GM21529 (cell line): ENCODE results near the gene DDR2.
"Not testable (repeated sequence)": the region's sequence is repeated elsewhere in the genome, so short reads cannot be mapped to it uniquely, and the experiment has no call there.

ENCODE experiments used
- ATAC-seq: cut with Tn5 transposase; IDR thresholded peaks from one replicate; pipeline ENCODE4 v1.9.1; 2021; ENCODE audit not compliant: unreplicated experiment

Gene DDR2

DNA sequence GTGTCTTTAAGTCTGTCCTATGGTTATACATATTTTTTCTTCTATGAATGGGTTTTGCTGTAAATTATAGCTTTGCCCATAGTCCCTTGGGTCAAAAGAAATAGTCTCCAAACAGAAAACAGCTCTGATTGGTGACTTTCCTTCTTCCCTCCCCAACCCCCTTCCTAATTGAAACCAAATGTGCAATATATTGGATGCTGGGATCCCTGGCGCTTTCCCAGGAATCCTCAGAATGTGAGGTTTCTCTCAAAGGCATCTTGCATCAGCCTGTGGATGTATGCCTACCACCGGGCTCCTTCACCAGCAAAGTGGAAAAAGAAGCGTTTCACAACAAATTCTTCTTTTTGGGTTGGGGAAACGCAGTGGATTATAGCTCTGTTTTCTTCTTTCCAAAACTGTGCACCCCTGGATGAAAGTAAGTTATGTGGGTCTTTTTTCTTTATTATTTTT lies at the start of gene DDR2:
TSS of gene DDR2 (plus strand) at position 248 of the 450 bp plus-strand sequence. CDS start 86,600 bp downstream, outside the sequence.
- ATAC-seq = no peak

DNA sequence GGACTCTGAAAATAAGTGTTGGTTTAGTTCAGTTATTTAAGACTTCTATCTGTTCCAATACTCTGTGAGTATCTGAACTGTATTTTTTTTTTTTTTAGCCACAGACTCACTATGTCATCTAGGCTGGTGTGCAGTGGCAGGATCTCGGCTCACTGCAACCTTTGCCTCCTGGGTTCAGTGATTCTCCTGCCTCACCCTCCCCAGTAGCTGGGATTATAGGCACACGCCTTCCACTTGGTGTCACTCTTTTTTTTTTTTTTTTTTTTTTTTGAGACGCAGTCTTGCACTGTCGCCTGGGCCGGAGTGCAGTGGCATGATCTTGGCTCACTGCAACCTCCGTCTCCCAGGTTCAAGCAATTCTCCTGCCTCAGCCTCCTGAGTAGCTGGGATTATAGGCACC lies 49.4 kb upstream of the DDR2 start:
- not testable (repeated sequence) for ATAC-seq

- ATAC-seq = not testable (repeated sequence)
These were observed 47.2 kb upstream of the DDR2 start for GRCh38 chr1:162585101-162585500.

- no peak for ATAC-seq
These were observed 44.9 kb upstream of the DDR2 start for GRCh38 chr1:162587347-162587746.

DNA sequence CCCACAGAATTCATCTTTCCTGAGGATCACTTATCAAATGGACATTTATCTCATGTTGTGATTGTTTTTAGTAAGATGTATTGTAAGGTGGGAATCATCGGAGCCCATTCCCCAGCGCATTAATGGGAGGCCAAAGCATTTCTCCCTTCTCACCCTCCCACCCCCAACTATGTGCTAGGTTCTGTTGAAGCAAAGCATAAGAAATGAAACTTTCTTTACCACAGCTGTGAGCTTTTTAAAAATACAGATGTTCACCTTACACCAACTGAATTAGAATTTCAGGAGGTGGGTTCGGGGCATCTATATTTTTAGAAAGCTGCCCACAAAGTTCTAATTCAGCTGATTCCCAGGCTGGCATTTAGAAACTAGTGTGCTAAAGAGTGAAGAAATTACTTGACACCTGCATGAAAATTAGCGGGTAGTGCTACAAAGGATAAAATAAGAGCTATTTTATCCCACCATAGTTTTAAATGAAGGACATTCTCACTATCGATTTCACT lies 44.5 kb upstream of the DDR2 start:
- no peak for ATAC-seq

DNA sequence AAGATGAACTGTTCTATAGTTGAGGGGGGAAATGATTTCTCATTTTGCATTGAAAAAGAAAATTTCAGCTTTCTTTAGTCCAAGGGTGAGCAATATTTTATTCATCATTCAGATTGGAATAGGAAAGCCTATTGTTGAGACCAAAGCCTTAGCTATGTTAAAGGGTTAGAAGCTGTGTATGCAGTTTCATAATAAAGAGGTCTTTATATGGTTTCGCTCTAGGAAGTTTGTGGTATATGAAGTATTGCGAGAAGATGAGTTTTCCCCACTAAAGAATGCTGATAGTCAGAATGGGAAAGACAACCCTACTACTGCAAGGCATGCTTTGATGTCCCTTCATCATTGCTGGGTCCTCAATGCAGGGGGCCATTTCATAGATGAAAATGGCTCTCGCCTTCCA lies 42.2 kb upstream of the DDR2 start:
- no peak for ATAC-seq

- no peak for ATAC-seq
These were observed 41.6 kb upstream of the DDR2 start for GRCh38 chr1:162590686-162591085.

GRCh38 chr1:162596514-162597170 lies 35.6 kb upstream of the DDR2 start:
- ATAC-seq = no peak

DNA sequence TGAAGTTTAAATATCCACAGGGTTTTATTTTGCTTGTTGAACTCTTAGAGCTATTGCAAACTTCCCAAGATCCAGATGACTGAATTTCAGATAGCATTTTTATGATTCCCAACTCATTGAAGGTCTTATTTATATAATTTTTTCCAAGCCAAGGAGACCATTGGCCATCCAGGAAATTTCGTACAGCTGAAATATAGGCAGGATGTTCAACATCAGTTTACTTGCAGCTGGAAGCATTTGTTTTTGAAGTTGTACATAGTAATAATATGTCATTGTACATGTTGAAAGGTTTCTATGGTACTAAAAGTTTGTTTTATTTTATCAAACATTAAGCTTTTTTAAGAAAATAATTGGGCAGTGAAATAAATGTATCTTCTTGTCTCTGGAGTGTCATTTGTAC lies 32.8 kb upstream of the DDR2 start:
- no peak for ATAC-seq

- ATAC-seq = not testable (repeated sequence)
These were observed 29.1 kb upstream of the DDR2 start for GRCh38 chr1:162603117-162603516.

DNA sequence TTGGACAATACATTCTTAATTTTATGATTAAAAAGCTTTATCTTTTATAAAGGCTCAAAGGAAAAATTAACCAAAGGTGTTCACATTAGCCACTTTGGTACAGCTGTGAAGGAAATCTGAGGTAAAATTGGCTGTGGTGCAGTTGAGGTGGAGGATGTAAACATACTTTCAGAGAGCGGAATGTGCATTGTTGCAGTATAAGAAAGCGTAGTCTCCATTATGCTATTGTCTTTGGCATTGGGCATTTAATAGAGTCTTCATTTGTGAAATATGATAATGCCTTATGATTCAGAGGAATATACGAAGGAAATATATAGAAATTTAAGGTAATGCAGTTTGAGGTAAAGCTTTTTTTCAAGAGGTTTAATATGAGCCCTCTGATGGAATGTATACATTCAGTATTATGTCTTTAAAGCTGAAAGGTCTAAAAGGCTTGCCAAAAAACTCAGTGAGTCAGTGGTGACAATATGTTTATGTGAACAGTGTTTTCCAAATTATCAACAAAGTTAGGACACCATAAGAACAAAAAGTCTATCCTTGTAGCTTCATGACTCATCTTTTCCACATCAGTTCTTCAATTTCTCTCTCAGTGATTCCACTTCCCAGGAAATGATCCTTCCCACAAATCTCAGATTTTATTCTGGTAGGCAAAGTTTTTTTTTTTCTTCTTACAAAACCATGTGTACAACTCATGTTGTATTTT lies 26.9 kb upstream of the DDR2 start:
- ATAC-seq = no peak

DNA sequence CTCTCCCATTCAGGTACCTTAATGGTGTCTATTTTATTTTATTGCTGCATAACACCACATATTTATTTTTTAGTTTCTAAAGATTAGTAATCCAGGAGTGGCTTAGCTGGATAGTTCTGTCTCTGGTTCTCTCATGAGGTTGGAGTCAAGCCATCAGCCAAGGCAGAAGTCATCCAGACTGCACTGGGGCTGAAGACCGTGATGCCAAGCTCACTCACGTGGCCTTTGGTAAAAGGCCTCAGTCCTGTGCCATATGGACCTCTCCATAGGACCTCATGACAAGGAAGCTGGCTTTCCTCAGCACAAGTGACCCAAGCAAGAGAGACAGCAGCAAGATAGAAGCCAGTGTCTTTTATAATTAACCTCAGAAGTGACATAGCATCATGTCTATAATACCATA lies 23.0 kb upstream of the DDR2 start:
- ATAC-seq = no peak

DNA sequence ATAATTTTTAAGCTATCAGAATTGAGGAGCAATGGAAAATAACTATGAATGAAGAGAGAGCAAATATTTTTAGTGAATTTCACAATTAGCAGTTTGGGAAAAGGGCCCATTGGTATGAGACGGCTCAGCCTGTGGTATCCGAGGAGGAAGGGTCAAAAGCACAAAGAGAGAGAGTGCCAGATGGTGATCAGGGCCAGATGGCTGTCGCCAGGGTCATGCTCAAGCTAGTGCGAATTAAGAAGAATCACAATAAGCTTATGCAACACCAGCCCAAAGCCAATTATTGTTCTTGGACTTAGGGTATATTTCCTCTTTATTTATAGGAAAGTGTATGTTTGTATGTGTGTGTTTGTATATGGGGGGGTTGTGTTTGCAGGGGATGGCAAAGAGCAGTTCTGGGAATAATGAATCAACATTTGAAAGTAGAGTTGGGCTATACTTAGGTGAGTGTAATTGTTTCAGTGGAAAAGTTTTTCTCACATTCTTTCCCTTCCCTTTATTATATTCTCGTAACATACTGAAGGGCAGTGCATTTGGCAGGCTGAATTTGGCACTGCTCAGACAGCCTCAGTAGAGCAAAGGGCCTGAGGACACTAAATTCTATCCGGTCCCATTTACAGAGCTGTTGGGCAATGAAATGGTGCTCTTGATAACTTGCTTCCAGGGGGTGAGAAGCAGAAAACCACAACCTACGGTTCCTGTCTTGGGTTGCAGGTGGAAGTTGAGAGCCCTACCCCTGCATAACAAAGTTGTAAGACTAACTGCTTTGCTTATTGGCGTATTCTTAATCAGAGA lies 19.5 kb upstream of the DDR2 start:
- ATAC-seq = no peak

- no peak for ATAC-seq
These were observed 15.4 kb upstream of the DDR2 start for GRCh38 chr1:162616848-162617247.

DNA sequence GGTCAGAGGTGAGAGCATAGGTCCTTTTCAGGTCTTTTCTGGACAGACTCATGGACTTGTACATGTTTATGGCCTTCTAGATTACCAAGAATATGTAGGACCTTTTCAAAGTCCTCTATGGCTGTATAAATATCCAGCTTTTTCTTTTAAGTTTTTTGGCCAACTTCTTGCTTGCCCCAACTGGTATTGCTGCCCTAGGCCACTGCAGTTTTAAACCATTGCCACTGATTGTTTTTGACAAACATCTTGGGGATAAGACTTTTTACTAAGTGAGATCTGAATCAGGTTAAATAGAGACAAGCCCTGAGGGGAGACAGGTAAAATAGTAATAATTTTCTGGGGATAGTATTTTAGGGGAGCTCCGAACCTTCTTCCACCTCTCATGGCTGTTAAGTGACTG lies 14.8 kb upstream of the DDR2 start:
- ATAC-seq = no peak

GRCh38 chr1:162619076-162619475 lies 13.2 kb upstream of the DDR2 start:
- ATAC-seq = no peak

DNA sequence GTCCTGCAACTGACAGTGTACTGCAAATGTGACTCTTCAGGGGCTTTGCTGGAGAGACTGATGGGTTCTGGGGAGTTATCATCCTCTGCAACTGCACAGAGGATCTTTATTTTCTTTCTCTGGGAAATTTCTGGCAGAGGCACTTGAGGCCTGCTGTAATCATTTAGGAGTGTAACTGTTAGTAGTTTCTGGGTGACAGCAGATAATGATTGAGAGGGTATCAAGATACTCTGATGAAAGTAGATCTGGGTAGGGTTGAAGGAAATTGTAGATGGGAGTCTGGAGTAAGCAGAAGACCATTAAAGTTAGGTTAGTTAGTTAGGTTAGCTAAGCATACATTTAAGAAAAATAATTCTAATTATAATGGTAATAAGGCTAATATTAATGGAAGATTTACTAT lies 11.0 kb upstream of the DDR2 start:
- no peak for ATAC-seq

GRCh38 chr1:162625679-162626078 lies 6.6 kb upstream of the DDR2 start:
- no peak for ATAC-seq

DNA sequence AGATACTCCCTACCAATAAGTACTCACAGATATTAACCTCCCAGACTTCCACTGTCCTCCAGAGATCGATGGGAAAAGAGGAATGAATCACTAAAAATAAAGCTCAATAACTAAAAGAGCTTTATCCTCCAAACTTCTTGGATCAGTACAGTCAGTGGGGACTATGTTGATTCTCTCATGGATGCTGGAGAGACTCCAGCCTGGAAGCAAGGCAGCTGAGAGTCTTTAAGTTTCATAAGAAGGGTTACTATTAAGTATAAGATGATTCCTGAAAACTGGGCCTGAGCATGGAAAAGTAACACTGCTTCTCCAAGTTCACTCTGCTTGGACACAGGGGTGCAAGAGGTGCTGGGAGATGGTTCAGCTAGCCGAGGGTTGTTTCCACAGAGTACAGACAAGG lies 6.2 kb upstream of the DDR2 start:
- ATAC-seq = no peak

- no peak for ATAC-seq
These were observed 5.5 kb upstream of the DDR2 start for GRCh38 chr1:162626761-162627160.

GRCh38 chr1:162627662-162628296 lies 4.5 kb upstream of the DDR2 start:
- no peak for ATAC-seq
